ENCODE measurements around the gene TOR4A.

The TOR4A gene

GRCh38 chr9:137252555-137253506 is 24.7 kb upstream of the TOR4A start:
- no peak for DNase-seq (ENCODE audit: low read depth)

- no peak for DNase-seq (ENCODE audit: low read depth)
Observed at GRCh38 chr9:137253717-137254623, 23.6 kb upstream of the TOR4A start.

- DNase-seq (ENCODE audit: low read depth), result peak; percentile 80
Observed at GRCh38 chr9:137254624-137255447, 22.7 kb upstream of the TOR4A start, which contains the start of gene NELFB. Gene NELFB (plus strand): TSS chr9:137255327.

GRCh38 chr9:137255448-137256114 is 21.9 kb upstream of the TOR4A start:
- DNase-seq (ENCODE audit: low read depth), result peak; percentile 23

- no peak for DNase-seq (ENCODE audit: low read depth)
Observed at GRCh38 chr9:137256362-137256761, 21.2 kb upstream of the TOR4A start.

- DNase-seq (ENCODE audit: low read depth), result no peak
Observed at GRCh38 chr9:137256856-137257255, 20.7 kb upstream of the TOR4A start.

GRCh38 chr9:137262173-137262908 is 15.2 kb upstream of the TOR4A start:
- peak; percentile 41 for DNase-seq (ENCODE audit: low read depth)

GRCh38 chr9:137262909-137263285 is 14.6 kb upstream of the TOR4A start:
- DNase-seq (ENCODE audit: low read depth), result no peak

- DNase-seq (ENCODE audit: low read depth), result no peak
Observed at GRCh38 chr9:137263506-137263905, 14.0 kb upstream of the TOR4A start.

- DNase-seq (ENCODE audit: low read depth), result no peak
Observed at GRCh38 chr9:137264067-137264466, 13.5 kb upstream of the TOR4A start.

GRCh38 chr9:137265496-137266161 is 11.9 kb upstream of the TOR4A start:
- no peak for DNase-seq (ENCODE audit: low read depth)

- DNase-seq (ENCODE audit: low read depth), result no peak
Observed at GRCh38 chr9:137266162-137266527, 11.4 kb upstream of the TOR4A start.

- DNase-seq (ENCODE audit: low read depth), result no peak
Observed at GRCh38 chr9:137266585-137267453, 10.7 kb upstream of the TOR4A start.

- peak; percentile 68 for DNase-seq (ENCODE audit: low read depth)
Observed at GRCh38 chr9:137267933-137268355, 9.6 kb upstream of the TOR4A start.

- DNase-seq (ENCODE audit: low read depth), result peak; percentile 42
Observed at GRCh38 chr9:137268538-137269201, 8.9 kb upstream of the TOR4A start.

GRCh38 chr9:137269231-137269772 is 8.2 kb upstream of the TOR4A start:
- DNase-seq (ENCODE audit: low read depth), result peak; percentile 65

- DNase-seq (ENCODE audit: low read depth), result no peak
Observed at GRCh38 chr9:137270929-137271695, 6.4 kb upstream of the TOR4A start.

Measured in iris pigment epithelial cell (primary cell).